BLaER1 treated with 17β-estradiol and CSF1 and Interleukin-3, amounts not matched to agents 10 nM and 100 nM (cell line): Measurements from ENCODE around the gene ACTR1A.

ENCODE experiments used
- H3K27ac ChIP-seq, 11 experiments: shearing (Covaris generic); formaldehyde crosslinking; 2 replicates each; pipeline ENCODE4 v1.8.1; 2022
- H3K27me3 ChIP-seq, 11 experiments: shearing (Covaris generic); formaldehyde crosslinking; 2 replicates each; pipeline ENCODE4 v1.8.1; 2022
- H3K36me3 ChIP-seq, 11 experiments: shearing (Covaris generic); formaldehyde crosslinking; 2 replicates each; pipeline ENCODE4 v1.8.1; 2022
- H3K4me1 ChIP-seq, 10 experiments: shearing (Covaris generic); formaldehyde crosslinking; 2 replicates each; pipeline ENCODE4 v1.8.1; 2022
- H3K4me2 ChIP-seq, 11 experiments: shearing (Covaris generic); formaldehyde crosslinking; 2 replicates each; pipeline ENCODE4 v1.8.1; 2022
- H3K4me3 ChIP-seq, 10 experiments: shearing (Covaris generic); formaldehyde crosslinking; 2 replicates each; pipeline ENCODE4 v1.8.1; 2022
- H3K9ac ChIP-seq, 11 experiments: shearing (Covaris generic); formaldehyde crosslinking; 2 replicates each; pipeline ENCODE4 v1.8.1; 2022
- H3K9me3 ChIP-seq, 11 experiments: shearing (Covaris generic); formaldehyde crosslinking; replicated peaks in 1 of 11; 2 replicates each; pipeline ENCODE4 v1.8.1; 2022
- H4K20me1 ChIP-seq, 11 experiments: shearing (Covaris generic); formaldehyde crosslinking; 2 replicates each; pipeline ENCODE4 v1.8.1; 2022
- Cebpa-rat ChIP-seq, 11 experiments: shearing (Covaris generic); IDR thresholded peaks; 2 replicates each; pipeline ENCODE4 v1.8.1; 2022

The ACTR1A gene

DNA sequence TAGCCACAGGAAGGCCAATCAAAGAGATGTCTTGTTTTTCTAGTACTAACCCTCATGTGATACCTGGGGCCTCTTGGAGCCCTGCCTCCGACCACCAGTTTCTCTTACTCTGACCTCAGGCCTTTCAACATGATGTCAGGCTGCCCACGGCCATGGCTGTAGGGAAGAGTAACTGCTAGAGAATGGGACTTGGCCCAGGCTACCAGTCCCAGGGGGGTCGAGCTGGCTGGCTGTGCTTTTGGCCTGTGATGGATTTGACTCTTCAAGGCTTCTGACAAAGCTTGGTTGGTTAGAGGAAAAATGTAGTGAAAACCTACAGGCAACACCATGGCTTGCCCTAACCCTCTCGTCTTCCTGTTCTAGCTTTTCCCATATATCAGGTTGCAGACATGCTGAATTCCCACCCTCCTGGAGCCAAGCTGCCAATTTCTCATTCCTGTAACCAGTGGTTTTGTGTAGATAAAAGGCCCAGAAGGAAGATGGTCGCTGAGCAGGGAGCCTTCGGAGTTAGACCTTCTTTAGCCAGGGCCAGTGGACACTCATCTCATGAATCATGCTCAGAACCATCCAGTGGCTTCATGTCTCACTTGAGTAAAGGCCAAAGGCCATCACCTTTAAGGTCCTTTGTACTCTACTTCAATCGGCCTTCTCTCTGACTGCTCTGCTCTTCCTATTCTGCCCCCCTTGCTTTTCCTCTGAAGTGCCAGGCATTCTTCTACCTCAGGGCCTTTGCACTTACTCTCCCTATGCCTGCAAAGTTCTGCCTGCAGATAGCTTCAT lies 20.9 kb upstream of the ACTR1A start:
- Histone ChIP-seq H3K27ac (no peak overlapping the region), H3K27me3 (no peaks in the 10 kb centered on the region), H4K20me1 (peaks cover 0 to 93% (median 22%) of the 10 kb centered on the region in 11 experiments; a peak in 16 of 22 replicates), H3K4me2 (no peak overlapping the region), H3K36me3 (peaks cover 57 to 96% (median 80%) of the 10 kb centered on the region in 11 experiments), H3K9me3 (no peaks in the 10 kb centered on the region), H3K4me1 (no peaks in the 10 kb centered on the region; a peak in 1 of 20 replicates), H3K4me3 (no peak overlapping the region), H3K9ac (no peak overlapping the region)
- TF ChIP-seq Cebpa-rat (IDR thresholded peaks at IDR 0.05) = no peak

DNA sequence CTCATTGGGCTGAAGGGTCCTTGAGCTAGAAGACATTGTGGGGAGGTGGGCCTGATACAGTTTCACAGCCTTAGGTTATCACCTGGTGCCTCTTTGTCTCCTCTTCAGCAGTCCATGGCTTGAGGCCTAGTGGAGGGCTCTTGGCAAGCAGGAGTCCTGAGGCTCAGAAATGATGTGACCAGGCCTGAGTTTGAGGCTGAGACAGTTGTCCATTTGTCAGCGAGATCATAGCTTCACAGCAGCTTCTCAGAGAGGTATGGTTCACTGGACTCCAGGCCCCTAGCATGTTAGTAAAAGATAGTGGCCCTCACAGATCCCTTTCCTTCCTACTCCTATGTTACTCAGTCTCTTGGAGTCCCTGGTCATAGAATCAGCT lies 20.4 kb upstream of the ACTR1A start:
- no peak overlapping the region for H3K9ac ChIP-seq
- H3K27ac ChIP-seq = no peak overlapping the region
- H4K20me1 ChIP-seq = peaks cover 0 to 93% (median 25%) of the 10 kb centered on the region in 11 experiments; a peak in 16 of 22 replicates
- H3K4me3 ChIP-seq = no peak overlapping the region
- H3K4me2 ChIP-seq = no peak overlapping the region
- H3K4me1 ChIP-seq = no peaks in the 10 kb centered on the region; a peak in 1 of 20 replicates
- no peaks in the 10 kb centered on the region for H3K27me3 ChIP-seq
- peaks cover 62 to 96% (median 85%) of the 10 kb centered on the region in 11 experiments for H3K36me3 ChIP-seq
- TF ChIP-seq Cebpa-rat (IDR thresholded peaks at IDR 0.05) = no peak
- H3K9me3 ChIP-seq = no peaks in the 10 kb centered on the region

DNA sequence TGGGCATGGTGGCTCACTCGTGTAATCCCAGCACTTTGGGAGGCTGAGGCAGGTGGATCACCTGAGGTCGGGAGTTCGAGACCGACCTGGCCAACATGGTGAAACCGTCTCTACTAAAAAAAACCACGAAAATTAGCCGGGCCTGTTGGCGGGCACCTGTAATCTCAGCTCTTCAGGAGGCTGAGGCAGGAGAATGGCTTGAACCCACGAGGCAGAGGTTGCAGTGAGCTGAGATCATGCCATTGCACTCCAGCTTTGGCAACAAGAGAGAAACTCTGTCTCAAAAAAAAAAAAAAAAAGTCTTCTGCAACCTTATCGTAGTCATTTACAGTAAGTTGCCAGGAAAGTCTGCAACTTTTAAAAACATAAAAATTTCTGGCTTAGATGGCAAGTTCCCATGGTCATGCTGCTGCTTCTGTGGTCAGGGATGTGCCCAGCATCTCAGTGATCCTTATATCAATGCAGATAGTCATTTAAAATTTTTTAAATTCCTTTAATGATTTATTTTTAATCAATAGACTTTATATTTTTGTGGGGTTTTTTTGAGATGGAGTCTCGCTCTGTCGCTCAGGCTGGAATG lies 16.8 kb upstream of the ACTR1A start:
- H3K4me3 ChIP-seq = no peak overlapping the region
- no peaks in the 10 kb centered on the region for H3K9me3 ChIP-seq
- peaks cover 61 to 98% (median 80%) of the 10 kb centered on the region in 11 experiments for H3K36me3 ChIP-seq
- H3K27ac ChIP-seq = no peak overlapping the region
- H3K9ac ChIP-seq = no peak overlapping the region
- no peaks in the 10 kb centered on the region for H3K27me3 ChIP-seq
- no peaks in the 10 kb centered on the region for H3K4me1 ChIP-seq
- H4K20me1 ChIP-seq = peaks cover 0 to 92% (median 28%) of the 10 kb centered on the region in 11 experiments; a peak in 16 of 22 replicates
- H3K4me2 ChIP-seq = no peak overlapping the region
- TF ChIP-seq Cebpa-rat (IDR thresholded peaks at IDR 0.05) = no peak

DNA sequence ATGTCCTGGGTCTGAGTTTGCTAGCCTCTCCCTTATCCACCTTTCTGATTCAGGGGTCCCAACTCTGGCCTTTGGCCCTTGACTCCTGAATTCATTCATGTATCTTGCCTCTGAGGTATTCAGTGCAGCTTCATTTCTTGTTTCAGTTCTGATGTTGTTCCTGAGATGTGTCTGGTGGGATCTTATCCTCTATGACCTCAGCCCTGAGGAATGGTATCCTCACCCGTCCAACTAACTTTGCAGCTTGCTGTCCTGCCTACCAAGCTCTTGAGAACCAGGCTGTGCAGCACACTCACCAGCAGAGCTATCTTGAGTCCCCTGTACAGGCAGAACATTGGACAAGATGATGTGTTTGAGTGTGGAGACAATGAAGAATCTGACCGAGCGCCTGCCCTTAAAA lies 15.0 kb upstream of the ACTR1A start:
- Histone ChIP-seq H3K9me3 (no peaks in the 10 kb centered on the region), H3K4me2 (no peak overlapping the region), H3K27ac (no peak overlapping the region), H4K20me1 (peaks cover 0 to 92% (median 16%) of the 10 kb centered on the region in 11 experiments; a peak in 15 of 22 replicates), H3K36me3 (peaks cover 63 to 98% (median 84%) of the 10 kb centered on the region in 11 experiments), H3K4me1 (peaks cover 0 to 6% (median 2%) of the 10 kb centered on the region in 10 experiments; a peak in 7 of 20 replicates), H3K9ac (no peak overlapping the region), H3K27me3 (no peaks in the 10 kb centered on the region), H3K4me3 (no peak overlapping the region)
- no peak for TF ChIP-seq Cebpa-rat (IDR thresholded peaks at IDR 0.05)

DNA sequence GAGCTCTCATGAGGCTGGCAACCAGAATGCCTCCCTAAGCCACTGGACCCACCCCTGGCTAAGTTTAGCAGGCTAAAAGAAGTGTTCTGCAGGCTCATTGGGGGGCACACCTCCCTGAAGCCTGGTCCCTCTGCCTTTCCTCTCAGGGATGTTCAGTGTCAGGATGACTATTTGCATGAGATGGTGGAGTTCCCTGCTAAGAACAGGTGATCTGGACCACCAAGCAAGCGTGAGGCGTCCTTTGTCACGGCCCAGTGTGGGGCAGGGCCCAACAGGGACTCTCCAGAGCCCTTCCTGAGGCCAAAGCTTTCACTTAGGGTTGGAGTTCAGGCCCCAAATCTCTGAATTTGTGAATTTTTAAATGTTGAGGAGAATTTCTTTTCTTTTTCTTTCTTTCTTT lies 13.2 kb upstream of the ACTR1A start:
- H3K27ac ChIP-seq = no peak overlapping the region
- H3K27me3 ChIP-seq = no peaks in the 10 kb centered on the region
- no peak for TF ChIP-seq Cebpa-rat (IDR thresholded peaks at IDR 0.05)
- H3K4me1 ChIP-seq = peaks cover 15 to 24% (median 19%) of the 10 kb centered on the region in 10 experiments
- H3K36me3 ChIP-seq = peaks cover 57 to 98% (median 80%) of the 10 kb centered on the region in 11 experiments
- no peak overlapping the region for H3K4me3 ChIP-seq
- no peak overlapping the region for H3K4me2 ChIP-seq
- H3K9me3 ChIP-seq = no peaks in the 10 kb centered on the region
- H3K9ac ChIP-seq = no peak overlapping the region
- peaks cover 0 to 91% (median 25%) of the 10 kb centered on the region in 11 experiments; a peak in 15 of 22 replicates for H4K20me1 ChIP-seq

DNA sequence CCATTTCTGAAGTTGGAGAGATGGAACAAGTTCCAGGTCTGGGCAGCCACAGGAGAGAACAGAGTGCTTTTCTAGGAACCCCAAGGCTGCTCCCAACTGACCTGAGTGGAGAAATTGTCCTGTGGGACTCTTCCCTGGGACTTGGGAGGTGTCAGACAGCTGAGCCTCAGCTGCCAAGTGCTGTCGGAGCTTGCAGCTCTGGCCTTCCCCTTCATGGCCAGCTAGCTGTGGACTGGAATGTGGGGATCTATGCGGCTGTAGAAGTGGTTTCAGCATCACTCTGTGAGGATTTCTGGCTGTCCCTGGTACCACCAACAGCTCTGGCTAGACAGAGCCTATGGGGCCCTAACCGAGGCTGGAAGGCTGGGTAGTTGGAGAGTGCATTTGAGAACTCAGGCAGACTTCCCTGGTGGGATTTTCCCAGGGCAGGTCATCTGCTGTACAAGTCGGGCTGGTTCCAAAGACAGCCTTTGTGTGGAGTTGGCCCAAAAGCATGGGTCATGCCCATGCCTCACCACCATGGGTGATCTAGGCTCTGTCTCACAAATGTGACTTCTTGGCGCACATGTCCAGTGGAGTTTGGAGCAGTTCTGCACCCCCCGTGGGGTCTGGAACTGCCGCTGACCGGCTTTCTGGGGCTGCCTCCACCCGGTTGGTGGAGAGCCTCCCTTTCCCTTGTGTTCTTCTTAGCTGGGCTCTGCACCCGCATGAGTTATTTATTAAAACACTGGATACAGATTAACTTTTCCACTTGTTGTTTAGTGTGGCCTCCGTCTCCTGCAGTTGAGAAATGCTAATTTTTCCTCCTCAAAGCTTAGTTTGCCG lies 12.2 kb upstream of the ACTR1A start:
- Histone ChIP-seq H3K9ac (no peak overlapping the region), H3K4me3 (no peak overlapping the region), H3K27me3 (no peaks in the 10 kb centered on the region), H3K36me3 (peaks cover 66 to 98% (median 84%) of the 10 kb centered on the region in 11 experiments), H3K27ac (no peak overlapping the region), H3K4me2 (no peak overlapping the region), H3K4me1 (peaks cover 18 to 28% (median 25%) of the 10 kb centered on the region in 10 experiments), H4K20me1 (peaks cover 0 to 93% (median 25%) of the 10 kb centered on the region in 11 experiments; a peak in 15 of 22 replicates), H3K9me3 (no peaks in the 10 kb centered on the region)
- TF ChIP-seq Cebpa-rat (IDR thresholded peaks at IDR 0.05) = no peak

DNA sequence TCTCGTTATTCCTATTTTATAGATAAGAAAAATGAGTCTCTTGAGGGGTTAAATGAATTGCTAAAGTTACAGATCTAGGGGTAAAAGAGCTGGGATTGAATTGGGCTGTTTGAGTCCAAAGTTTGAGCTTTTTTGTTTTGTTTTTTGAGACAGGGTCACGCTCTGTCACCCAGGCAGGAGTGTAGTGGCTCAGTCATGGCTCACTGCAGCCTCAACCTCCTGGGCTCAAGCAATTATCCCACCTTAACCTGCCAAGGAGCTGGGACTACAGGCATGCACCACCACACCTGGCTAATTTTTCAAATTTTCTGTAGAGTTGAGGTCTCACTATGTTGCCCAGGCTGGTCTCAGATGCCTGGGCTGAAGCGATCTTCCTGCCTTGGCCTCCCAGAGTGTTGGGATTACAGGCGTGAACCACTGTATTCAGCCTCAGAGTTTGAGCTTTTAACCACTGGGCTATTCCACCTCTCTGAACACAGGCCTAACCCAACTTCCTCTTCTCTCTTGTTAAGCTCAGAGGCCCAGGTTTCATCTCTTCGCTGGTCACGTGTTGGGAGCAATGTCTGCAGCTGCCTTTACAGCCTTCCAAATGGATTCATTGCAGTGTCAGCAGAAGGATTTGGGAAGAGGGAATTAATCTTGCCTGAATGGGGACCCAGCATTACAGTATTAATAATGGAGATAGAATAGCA lies 9.2 kb upstream of the ACTR1A start:
- Histone ChIP-seq H3K9ac (peak overlapping the region in 9 of 11 experiments; percentile 2 to 47 (median 34); a peak in 10 of 22 replicates), H3K4me2 (peak overlapping the region; percentile 54 to 84 (median 72)), H3K9me3 (no peaks in the 10 kb centered on the region), H3K36me3 (peaks cover 57 to 90% (median 75%) of the 10 kb centered on the region in 11 experiments), H4K20me1 (peaks cover 27 to 94% (median 42%) of the 10 kb centered on the region in 11 experiments; a peak in 21 of 22 replicates), H3K4me1 (peaks cover 48 to 58% (median 54%) of the 10 kb centered on the region in 10 experiments), H3K4me3 (no peak overlapping the region), H3K27me3 (no peaks in the 10 kb centered on the region), H3K27ac (peak overlapping the region in 8 of 11 experiments; percentile 10 to 61 (median 36); a peak in 15 of 22 replicates)
- TF ChIP-seq Cebpa-rat (IDR thresholded peaks at IDR 0.05) = no peak

DNA sequence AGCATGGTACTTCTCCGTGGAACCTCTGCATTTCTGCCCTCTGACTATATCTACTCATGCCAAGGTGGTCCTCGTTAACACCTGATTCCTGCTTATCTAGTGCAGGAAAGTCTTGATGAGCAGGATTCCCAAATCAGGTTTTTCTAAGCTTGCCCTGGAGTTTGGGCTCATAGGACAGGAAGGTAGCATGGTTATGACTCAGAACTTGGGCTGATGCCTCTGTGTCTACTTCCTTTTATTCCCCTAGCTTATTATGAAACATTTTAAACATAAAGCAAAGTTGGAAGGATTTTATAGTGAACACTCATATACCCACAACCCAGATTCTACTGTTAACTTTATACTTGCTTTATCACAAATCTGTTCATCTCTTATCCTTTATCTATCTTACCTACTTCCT lies 6.9 kb upstream of the ACTR1A start:
- Histone ChIP-seq H3K4me3 (peak overlapping the region in 3 of 10 experiments; percentile 0 to 19 (median 15); a peak in 2 of 20 replicates), H3K27ac (peak overlapping the region in 5 of 11 experiments; percentile 19 to 63 (median 51); a peak in 8 of 22 replicates), H3K9me3 (no peaks in the 10 kb centered on the region), H3K4me1 (peaks cover 67 to 77% (median 73%) of the 10 kb centered on the region in 10 experiments), H3K27me3 (no peaks in the 10 kb centered on the region), H3K9ac (peak overlapping the region in 1 of 11 experiments; percentile 47; a peak in 3 of 22 replicates), H3K36me3 (peaks cover 42 to 82% (median 64%) of the 10 kb centered on the region in 11 experiments), H3K4me2 (peak overlapping the region; percentile 66 to 99 (median 82)), H4K20me1 (peaks cover 36 to 92% (median 58%) of the 10 kb centered on the region in 11 experiments)
- no peak for TF ChIP-seq Cebpa-rat (IDR thresholded peaks at IDR 0.05)
